T-cell (primary cell): ENCODE data around the gene RGS7. TPM values are rescaled to one million over a fixed set of nuclear protein-coding genes. Genes with fewer than 3 reads are reported as not detected.

Source experiments
- ATAC-seq, 4 experiments: fragments of 200-7000 bp in 3 of 4; fragments of 150-1000 bp in 1 of 4; cut with Tn5 transposase; replicated peaks in 1 of 4; 1 replicate in 3 of 4; 2 replicates in 1 of 4; pipeline ENCODE4 v1.10.0; 2021; ENCODE audit warnings: moderate library complexity in 3 of 4, mild to moderate bottlenecking in 2 of 4, moderate number of reproducible peaks in 1 of 4
- CTCF ChIA-PET, 2 donors: fragments of 300-600 bp; sonication (Branson Sonifier 250); formaldehyde crosslinking; loops; one replicate each; lab custom pipeline; 2022; ENCODE audit warnings: antibody characterized with exemption in 2 of 2; lab: Charles Lee
- POLR2A ChIA-PET, 2 donors: fragments of 300-600 bp; sonication (Branson Sonifier 250); formaldehyde crosslinking; loops; one replicate each; lab custom pipeline; 2022; ENCODE audit warnings: antibody characterized with exemption in 2 of 2; lab: Charles Lee
- DNase-seq, 35 experiments: peaks; one replicate each; pipeline versions ENCODE4 v3.0.0 to v3.0.0-alpha.2; 2013 to 2023
- H3K27ac ChIP-seq: one replicate; pipeline ENCODE4 v1.5.1; 2013; ENCODE audit warnings: low read length
- H3K27me3 ChIP-seq, 2 experiments: replicated peaks in 1 of 2; 1 replicate in 1 of 2; 2 replicates in 1 of 2; pipeline versions ENCODE4 v1.6.1 to v1.7.0; 2013; ENCODE audit warnings: low read length in 1 of 2, mixed read lengths in 1 of 2; ENCODE audit not compliant: control insufficient read depth in 2 of 2, insufficient read depth in 2 of 2; ENCODE audit errors: extremely low read depth in 1 of 2
- H3K36me3 ChIP-seq, 2 donors: 1 replicate in 1 of 2; 2 replicates in 1 of 2; pipeline versions ENCODE4 v1.6.1 to v1.7.0; 2013; ENCODE audit warnings: low read length in 1 of 2; ENCODE audit not compliant: control insufficient read depth in 2 of 2, insufficient read depth in 1 of 2; ENCODE audit errors: extremely low read depth in 1 of 2
- H3K4me1 ChIP-seq, 2 experiments: 1 replicate in 1 of 2; 2 replicates in 1 of 2; pipeline versions ENCODE4 v1.6.1 to v1.7.0; 2013; ENCODE audit warnings: low read length in 2 of 2, mixed read lengths in 1 of 2; ENCODE audit not compliant: insufficient read depth in 2 of 2, control insufficient read depth in 1 of 2; ENCODE audit errors: extremely low read depth in 1 of 2
- H3K4me3 ChIP-seq, 2 donors: 1 replicate in 1 of 2; 2 replicates in 1 of 2; pipeline versions ENCODE4 v1.5.1 to v1.7.0; 2013; ENCODE audit warnings: mild to moderate bottlenecking in 2 of 2, low read length in 1 of 2, moderate library complexity in 1 of 2; ENCODE audit not compliant: control insufficient read depth in 1 of 2; ENCODE audit errors: extremely low read depth in 1 of 2
- H3K9me3 ChIP-seq: 2 replicates; pipeline ENCODE4 v1.7.0; 2013
- H3K27ac Mint-ChIP-seq, 2 donors: one replicate each; pipeline ENCODE4 v1.8.0; 2020 to 2021; ENCODE audit warnings: mild to moderate bottlenecking in 2 of 2, mixed read lengths in 2 of 2
- H3K27me3 Mint-ChIP-seq, 2 donors: one replicate each; pipeline ENCODE4 v1.8.0; 2021 to 2022; ENCODE audit warnings: mixed read lengths in 2 of 2
- H3K36me3 Mint-ChIP-seq: one replicate; pipeline ENCODE4 v1.8.0; 2021; ENCODE audit warnings: mixed read lengths
- H3K4me1 Mint-ChIP-seq, 3 donors: one replicate each; pipeline ENCODE4 v1.8.0; 2020 to 2022; ENCODE audit warnings: mixed read lengths in 3 of 3, mild to moderate bottlenecking in 1 of 3
- H3K4me3 Mint-ChIP-seq, 3 donors: one replicate each; pipeline ENCODE4 v1.8.0; 2020 to 2022; ENCODE audit warnings: mild to moderate bottlenecking in 3 of 3, mixed read lengths in 3 of 3, moderate library complexity in 3 of 3
- H3K9me3 Mint-ChIP-seq, 3 donors: one replicate each; pipeline ENCODE4 v1.8.0; 2020 to 2022; ENCODE audit warnings: mixed read lengths in 3 of 3
- WGBS: methylation state at CpG from one replicate; pipeline ENCODE4 v1.1.5; 2013; ENCODE audit warnings: missing lambda C conversion rate; ENCODE audit not compliant: insufficient coverage; 5-methylcytosine and 5-hydroxymethylcytosine counted together
- total RNA-seq, 35 experiments: library from RNA in 6 of 35; stranded (reverse) in 6 of 35; fragments of 120-200 nt in 1 of 35; gene quantifications; one replicate each; pipeline versions ENCODE4 v1.2.1 to v1.2.4 and lab custom pipeline; 2013 to 2026

The RGS7 gene
- total RNA-seq, 5 donors from 2014 or later (not counting 1 experiment from before 2014, with no cell fraction given) = not detected

GRCh38 chr1:240967070-240967724 lies 389.8 kb downstream of the RGS7 start:
- H3K27me3 ChIP-seq = no peaks in the 10 kb centered on the region

GRCh38 chr1:240965581-240966091 lies 391.4 kb downstream of the RGS7 start:
- Histone ChIP-seq H3K27me3 (no peaks in the 10 kb centered on the region), H3K4me1 (no peaks in the 10 kb centered on the region), H3K36me3 (no peaks in the 10 kb centered on the region), H3K4me3 (no peak overlapping the region), H3K27ac (no peak overlapping the region), H3K9me3 (no peaks in the 10 kb centered on the region)
- H3K27me3 Mint-ChIP-seq = no peaks in the 10 kb centered on the region
- H3K4me3 Mint-ChIP-seq = no peak overlapping the region
- DNase-seq (no peak), ATAC-seq (no peak)
- ChIA-PET CTCF (no interaction called here), POLR2A (interaction anchor here in 1 of 2 donors (0.6 kb wide), 1 partner anchor 34 kb away, joined by 3 read pairs; no protein-coding TSS in a partner anchor)
- no peaks in the 10 kb centered on the region for H3K4me1 Mint-ChIP-seq
- H3K36me3 Mint-ChIP-seq = no peaks in the 10 kb centered on the region
- 79% methylated on average over 3 of the region's 10 CpGs for WGBS
- H3K9me3 Mint-ChIP-seq = peaks cover 2 to 6% (median 4%) of the 10 kb centered on the region in 3 donors
- no peak overlapping the region for H3K27ac Mint-ChIP-seq

More at GRCh38 chr1:240967070-240967724, 389.8 kb downstream of the RGS7 start:
- H3K27me3 Mint-ChIP-seq = no peaks in the 10 kb centered on the region
- no peak overlapping the region for H3K27ac Mint-ChIP-seq
- no peaks in the 10 kb centered on the region for H3K9me3 ChIP-seq
- 74% methylated on average over 7 of the region's 10 CpGs for WGBS
- no peaks in the 10 kb centered on the region for H3K36me3 Mint-ChIP-seq
- DNase-seq (no peak), ATAC-seq (no peak)
- H3K4me1 Mint-ChIP-seq = no peaks in the 10 kb centered on the region
- no peaks in the 10 kb centered on the region for H3K36me3 ChIP-seq
- H3K4me3 Mint-ChIP-seq = no peak overlapping the region
- no peaks in the 10 kb centered on the region for H3K4me1 ChIP-seq
- H3K4me3 ChIP-seq = no peak overlapping the region
- no peak overlapping the region for H3K27ac ChIP-seq
- ChIA-PET POLR2A (no interaction called here), CTCF (no interaction called here)
- H3K9me3 Mint-ChIP-seq = peaks cover 2 to 6% (median 4%) of the 10 kb centered on the region in 3 donors

GRCh38 chr1:240962086-240962485 lies 394.9 kb downstream of the RGS7 start:
- Histone ChIP-seq H3K36me3 (no peaks in the 10 kb centered on the region), H3K27me3 (no peaks in the 10 kb centered on the region), H3K4me3 (no peak overlapping the region), H3K27ac (no peak overlapping the region), H3K4me1 (no peaks in the 10 kb centered on the region), H3K9me3 (no peaks in the 10 kb centered on the region)
- DNase-seq = no peak
- POLR2A ChIA-PET = no interaction called here
- ATAC-seq = no peak
- 78% methylated on average over 4 of the region's 4 CpGs for WGBS
- no peaks in the 10 kb centered on the region for H3K27me3 Mint-ChIP-seq
- H3K9me3 Mint-ChIP-seq = peaks cover 0 to 4% (median 0%) of the 10 kb centered on the region in 3 donors
- H3K36me3 Mint-ChIP-seq = no peaks in the 10 kb centered on the region
- no peaks in the 10 kb centered on the region for H3K4me1 Mint-ChIP-seq
- no peak overlapping the region for H3K27ac Mint-ChIP-seq
- CTCF ChIA-PET = no interaction called here
- H3K4me3 Mint-ChIP-seq = no peak overlapping the region

- ChIA-PET CTCF (no interaction called here), POLR2A (no interaction called here)
- DNase-seq (no peak), ATAC-seq (no peak)
- no peaks in the 10 kb centered on the region for H3K36me3 ChIP-seq
- no CpG with 5 or more reads among the region's 2 CpGs for WGBS
- H3K36me3 Mint-ChIP-seq = no peaks in the 10 kb centered on the region
- H3K9me3 Mint-ChIP-seq = peaks cover 0 to 4% (median 2%) of the 10 kb centered on the region in 3 donors
- no peaks in the 10 kb centered on the region for H3K4me1 Mint-ChIP-seq
- H3K4me3 Mint-ChIP-seq = no peak overlapping the region
- no peaks in the 10 kb centered on the region for H3K4me1 ChIP-seq
- no peaks in the 10 kb centered on the region for H3K9me3 ChIP-seq
- no peaks in the 10 kb centered on the region for H3K27me3 ChIP-seq
- H3K27me3 Mint-ChIP-seq = no peaks in the 10 kb centered on the region
- H3K27ac ChIP-seq = no peak overlapping the region
- no peak overlapping the region for H3K27ac Mint-ChIP-seq
- H3K4me3 ChIP-seq = no peak overlapping the region
Measured at GRCh38 chr1:240956424-240956823, 400.6 kb downstream of the RGS7 start.

- no peaks in the 10 kb centered on the region for H3K4me1 ChIP-seq
- no peak for DNase-seq
- ChIA-PET POLR2A (no interaction called here), CTCF (no interaction called here)
- H3K4me1 Mint-ChIP-seq = no peaks in the 10 kb centered on the region
- no peak overlapping the region for H3K4me3 Mint-ChIP-seq
- ATAC-seq = no peak
- no peak overlapping the region for H3K27ac Mint-ChIP-seq
- no peak overlapping the region for H3K27ac ChIP-seq
- no peaks in the 10 kb centered on the region for H3K9me3 ChIP-seq
- H3K9me3 Mint-ChIP-seq = peaks cover 0 to 4% (median 2%) of the 10 kb centered on the region in 3 donors
- no peaks in the 10 kb centered on the region for H3K36me3 ChIP-seq
- H3K4me3 ChIP-seq = no peak overlapping the region
- H3K36me3 Mint-ChIP-seq = no peaks in the 10 kb centered on the region
- 100% methylated on average over 1 of the region's 2 CpGs for WGBS
- H3K27me3 ChIP-seq = no peaks in the 10 kb centered on the region
- no peaks in the 10 kb centered on the region for H3K27me3 Mint-ChIP-seq
Measured at GRCh38 chr1:240956020-240956419, 401.0 kb downstream of the RGS7 start.

- no peaks in the 10 kb centered on the region for H3K9me3 Mint-ChIP-seq
- no peak overlapping the region for H3K27ac Mint-ChIP-seq
- WGBS = 83% methylated on average over 6 of the region's 9 CpGs
- no peaks in the 10 kb centered on the region for H3K27me3 ChIP-seq
- no peaks in the 10 kb centered on the region for H3K36me3 ChIP-seq
- H3K4me3 ChIP-seq = no peak overlapping the region
- no peaks in the 10 kb centered on the region for H3K9me3 ChIP-seq
- no peaks in the 10 kb centered on the region for H3K36me3 Mint-ChIP-seq
- no peak overlapping the region for H3K4me3 Mint-ChIP-seq
- no peaks in the 10 kb centered on the region for H3K4me1 Mint-ChIP-seq
- H3K27me3 Mint-ChIP-seq = peaks cover 0 to 2% of the 10 kb centered on the region in 2 donors
- no peak for DNase-seq
- no peak for ATAC-seq
- ChIA-PET CTCF (no interaction called here), POLR2A (no interaction called here)
- no peak overlapping the region for H3K27ac ChIP-seq
- H3K4me1 ChIP-seq = no peaks in the 10 kb centered on the region
Measured at GRCh38 chr1:240947438-240948224, 409.4 kb downstream of the RGS7 start.
